Bronchial epithelial cell (primary cell): ENCODE measurements around the gene UBE2M. TPM values are rescaled to one million over a fixed set of nuclear protein-coding genes. Genes with fewer than 3 reads are reported as not detected.

Experiments used
- DNase-seq: peaks from one replicate; pipeline ENCODE4 v3.0.0-alpha.2; 2010; ENCODE audit warnings: low read depth
- FAIRE-seq: peaks from 2 replicates; lab custom pipeline; 2011; peaks lifted over from hg19 to GRCh38; lab: Jason Lieb, UNC
- H3K27me3 ChIP-seq: 2 replicates; pipeline ENCODE4 v1.5.1; 2011; ENCODE audit warnings: low read length; ENCODE audit not compliant: control insufficient read depth, insufficient read depth
- H3K36me3 ChIP-seq: 2 replicates; pipeline ENCODE4 v1.5.1; 2011; ENCODE audit warnings: low read length; ENCODE audit not compliant: control insufficient read depth, insufficient read depth
- H3K4me3 ChIP-seq: 2 replicates; pipeline ENCODE4 v1.5.1; 2011; ENCODE audit warnings: mild to moderate bottlenecking, low read depth, low read length, control low read depth
- total RNA-seq: library from RNA; depleted of rRNA; stranded (reverse); fragments of >200 nt; gene quantifications from 2 replicates; pipeline ENCODE4 v1.2.1, GENCODE V29; 2014
- TF ChIP-seq, protein P1 (sequence below): IDR thresholded peaks from 2 replicates; pipeline ENCODE4 v1.5.1; 2011; ENCODE audit warnings: mild to moderate bottlenecking, moderate library complexity, low read length, control low read depth, inconsistent platforms; ENCODE audit not compliant: insufficient read depth, severe bottlenecking

UBE2M gene
- total RNA-seq, 1 donor from 2014 or later, result 128 TPM

GRCh38 chr19:58570770-58571574 is 12.6 kb upstream of the UBE2M start:
- FAIRE-seq (no peak), DNase-seq (no peak)
- H3K36me3 ChIP-seq, result peaks cover 19% of the 10 kb centered on the region
- H3K27me3 ChIP-seq, result no peaks in the 10 kb centered on the region
- no peak overlapping the region for H3K4me3 ChIP-seq
- TF ChIP-seq, protein P1, sequence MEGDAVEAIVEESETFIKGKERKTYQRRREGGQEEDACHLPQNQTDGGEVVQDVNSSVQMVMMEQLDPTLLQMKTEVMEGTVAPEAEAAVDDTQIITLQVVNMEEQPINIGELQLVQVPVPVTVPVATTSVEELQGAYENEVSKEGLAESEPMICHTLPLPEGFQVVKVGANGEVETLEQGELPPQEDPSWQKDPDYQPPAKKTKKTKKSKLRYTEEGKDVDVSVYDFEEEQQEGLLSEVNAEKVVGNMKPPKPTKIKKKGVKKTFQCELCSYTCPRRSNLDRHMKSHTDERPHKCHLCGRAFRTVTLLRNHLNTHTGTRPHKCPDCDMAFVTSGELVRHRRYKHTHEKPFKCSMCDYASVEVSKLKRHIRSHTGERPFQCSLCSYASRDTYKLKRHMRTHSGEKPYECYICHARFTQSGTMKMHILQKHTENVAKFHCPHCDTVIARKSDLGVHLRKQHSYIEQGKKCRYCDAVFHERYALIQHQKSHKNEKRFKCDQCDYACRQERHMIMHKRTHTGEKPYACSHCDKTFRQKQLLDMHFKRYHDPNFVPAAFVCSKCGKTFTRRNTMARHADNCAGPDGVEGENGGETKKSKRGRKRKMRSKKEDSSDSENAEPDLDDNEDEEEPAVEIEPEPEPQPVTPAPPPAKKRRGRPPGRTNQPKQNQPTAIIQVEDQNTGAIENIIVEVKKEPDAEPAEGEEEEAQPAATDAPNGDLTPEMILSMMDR, result no peak

GRCh38 chr19:58569943-58570670 is 11.7 kb upstream of the UBE2M start:
- TF ChIP-seq, protein P1, result no peak
- Histone ChIP-seq H3K27me3 (no peaks in the 10 kb centered on the region), H3K36me3 (peaks cover 19% of the 10 kb centered on the region), H3K4me3 (no peak overlapping the region)
- FAIRE-seq, result no peak
- DNase-seq, result no peak

DNA sequence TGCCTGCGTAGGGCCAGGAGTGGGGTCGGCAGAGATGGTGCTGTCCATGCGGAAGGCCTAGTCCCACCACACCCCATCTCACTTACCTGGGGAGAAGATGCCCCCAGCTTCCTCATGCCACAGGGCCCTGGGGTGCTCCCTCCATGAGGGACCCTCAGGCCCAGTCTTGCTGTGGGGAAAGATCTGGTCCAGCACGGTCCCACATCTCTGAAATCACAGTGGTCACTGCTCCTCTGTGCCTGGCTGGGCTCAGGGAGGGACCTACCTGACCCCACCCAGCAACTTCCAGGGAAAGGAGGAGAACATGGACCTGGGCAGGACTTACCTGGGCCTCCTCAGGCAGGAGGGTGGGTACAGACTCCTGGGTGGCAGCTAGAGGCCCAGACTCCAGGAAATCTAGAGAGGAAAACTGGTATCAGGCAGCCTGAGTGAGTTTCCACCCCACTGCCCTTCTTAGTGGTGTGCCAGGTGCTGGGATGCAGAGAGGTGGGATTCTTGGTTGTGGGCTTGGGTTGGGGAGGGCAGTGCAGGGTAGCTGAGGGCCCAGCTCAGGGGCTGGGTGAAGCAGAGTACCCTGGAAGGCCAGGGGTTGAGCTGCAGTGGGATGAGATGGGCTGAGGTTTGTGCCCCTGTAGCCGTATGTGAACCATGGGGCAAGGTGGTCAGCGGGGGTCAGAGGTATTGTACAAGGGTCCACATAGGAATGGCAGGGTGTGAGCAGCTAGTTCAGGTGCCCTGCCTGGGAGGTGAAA is 11.0 kb upstream of the UBE2M start:
- TF ChIP-seq, protein P1, result no peak
- Histone ChIP-seq H3K36me3 (peaks cover 19% of the 10 kb centered on the region), H3K27me3 (no peaks in the 10 kb centered on the region), H3K4me3 (no peak overlapping the region)
- DNase-seq, result no peak
- no peak for FAIRE-seq

- no peak for DNase-seq
- TF ChIP-seq, protein P1, result no peak
- Histone ChIP-seq H3K27me3 (no peaks in the 10 kb centered on the region), H3K4me3 (no peak overlapping the region), H3K36me3 (peaks cover 19% of the 10 kb centered on the region)
- no peak for FAIRE-seq
Measured at GRCh38 chr19:58568453-58569130, 10.2 kb upstream of the UBE2M start.

DNA sequence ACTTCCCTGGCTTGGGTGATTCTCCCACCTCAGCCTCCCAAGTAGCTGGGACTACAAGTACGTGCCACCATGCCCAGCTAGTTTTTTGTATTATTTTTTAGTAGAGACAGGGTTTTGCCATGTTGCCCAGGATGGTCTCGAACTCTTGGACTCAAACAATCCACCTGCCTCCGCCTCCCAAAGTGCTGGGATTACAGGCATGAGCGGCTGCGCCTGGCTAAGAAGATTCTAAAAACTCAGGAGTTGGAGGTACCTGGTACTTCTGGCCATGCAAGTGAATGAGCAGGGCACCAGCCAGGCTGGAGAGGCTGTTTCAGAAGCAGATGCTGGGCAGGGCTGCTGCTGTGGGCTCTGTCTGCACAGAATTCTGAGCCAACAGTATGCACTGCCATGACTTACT is 8.6 kb upstream of the UBE2M start:
- H3K27me3 ChIP-seq, result no peaks in the 10 kb centered on the region
- TF ChIP-seq, protein P1, result no peak
- FAIRE-seq, result no peak
- H3K36me3 ChIP-seq, result peaks cover 19% of the 10 kb centered on the region
- DNase-seq, result no peak
- no peak overlapping the region for H3K4me3 ChIP-seq
